Fibroblast of villous mesenchyme (primary cell): Measurements from ENCODE around the gene SLC39A6. TPM values are rescaled to one million over a fixed set of nuclear protein-coding genes. Genes with fewer than 3 reads are reported as not detected.
"Not testable (repeated sequence)": the region's sequence is repeated elsewhere in the genome, so short reads cannot be mapped to it uniquely, and the experiment has no call there.

Experiments used
- DNase-seq: peaks from one replicate; pipeline ENCODE4 v3.0.0-alpha.2; 2010; ENCODE audit warnings: low read depth
- H3K4me3 ChIP-seq: 2 replicates; pipeline ENCODE4 v1.5.1; 2011; ENCODE audit warnings: low read depth, mild to moderate bottlenecking, low read length
- total RNA-seq: library from RNA; depleted of rRNA; stranded (reverse); fragments of >200 nt; gene quantifications from 2 replicates; pipeline ENCODE4 v1.2.3, GENCODE V29; 2012
- TF ChIP-seq, protein P1 (sequence below): IDR thresholded peaks from 2 replicates; pipeline ENCODE4 v1.5.1; 2012; ENCODE audit warnings: low read depth, mild to moderate bottlenecking, low read length; ENCODE audit not compliant: insufficient read depth

Gene SLC39A6, protein sequence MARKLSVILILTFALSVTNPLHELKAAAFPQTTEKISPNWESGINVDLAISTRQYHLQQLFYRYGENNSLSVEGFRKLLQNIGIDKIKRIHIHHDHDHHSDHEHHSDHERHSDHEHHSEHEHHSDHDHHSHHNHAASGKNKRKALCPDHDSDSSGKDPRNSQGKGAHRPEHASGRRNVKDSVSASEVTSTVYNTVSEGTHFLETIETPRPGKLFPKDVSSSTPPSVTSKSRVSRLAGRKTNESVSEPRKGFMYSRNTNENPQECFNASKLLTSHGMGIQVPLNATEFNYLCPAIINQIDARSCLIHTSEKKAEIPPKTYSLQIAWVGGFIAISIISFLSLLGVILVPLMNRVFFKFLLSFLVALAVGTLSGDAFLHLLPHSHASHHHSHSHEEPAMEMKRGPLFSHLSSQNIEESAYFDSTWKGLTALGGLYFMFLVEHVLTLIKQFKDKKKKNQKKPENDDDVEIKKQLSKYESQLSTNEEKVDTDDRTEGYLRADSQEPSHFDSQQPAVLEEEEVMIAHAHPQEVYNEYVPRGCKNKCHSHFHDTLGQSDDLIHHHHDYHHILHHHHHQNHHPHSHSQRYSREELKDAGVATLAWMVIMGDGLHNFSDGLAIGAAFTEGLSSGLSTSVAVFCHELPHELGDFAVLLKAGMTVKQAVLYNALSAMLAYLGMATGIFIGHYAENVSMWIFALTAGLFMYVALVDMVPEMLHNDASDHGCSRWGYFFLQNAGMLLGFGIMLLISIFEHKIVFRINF
- 83.4 and 120 TPM in 2 replicates for total RNA-seq

DNA sequence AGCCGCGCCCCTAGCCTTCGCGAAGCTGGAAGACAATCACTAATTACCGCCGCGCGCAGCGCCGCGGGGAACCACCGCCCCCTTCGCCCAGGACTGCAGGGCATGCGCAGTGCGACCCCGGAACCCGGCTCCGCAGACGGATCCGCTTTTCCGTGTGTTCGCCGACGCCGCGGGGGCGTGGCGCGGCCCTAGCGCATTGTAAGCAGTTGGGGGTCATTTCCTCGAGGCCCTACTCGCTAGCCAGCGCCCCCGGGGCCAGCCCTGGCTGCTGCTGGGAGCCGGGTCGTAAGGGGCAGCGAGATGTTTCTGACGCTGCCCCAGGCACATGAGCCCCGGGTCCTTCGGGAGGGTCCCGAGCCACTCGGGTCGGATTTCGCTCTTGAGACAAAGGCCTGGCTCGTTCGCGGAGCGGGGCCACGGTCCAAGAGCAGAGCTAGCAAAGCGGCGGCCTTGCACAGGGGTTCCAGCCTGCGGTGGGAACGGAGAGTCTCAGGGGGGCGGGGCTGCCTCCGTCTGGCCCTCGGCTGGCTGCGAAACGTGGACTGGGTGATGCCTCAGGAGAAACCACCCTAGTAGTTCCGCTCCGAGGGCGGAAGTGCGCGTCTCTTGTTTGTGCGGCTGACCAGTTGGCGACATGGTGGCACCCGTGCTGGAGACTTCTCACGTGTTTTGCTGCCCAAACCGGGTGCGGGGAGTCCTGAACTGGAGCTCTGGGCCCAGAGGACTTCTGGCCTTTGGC is at the start of gene SLC39A6, which contains the start of gene ELP2:
Gene SLC39A6, minus strand, starts transcription at position 41 of the 739 bp plus-strand sequence. CDS start 2,333 bp downstream, outside the sequence.
Gene ELP2, plus strand, starts transcription at position 600 of the 739 bp plus-strand sequence. Its CDS starts 35 bp downstream, at position 635.
- TF ChIP-seq, protein P1, sequence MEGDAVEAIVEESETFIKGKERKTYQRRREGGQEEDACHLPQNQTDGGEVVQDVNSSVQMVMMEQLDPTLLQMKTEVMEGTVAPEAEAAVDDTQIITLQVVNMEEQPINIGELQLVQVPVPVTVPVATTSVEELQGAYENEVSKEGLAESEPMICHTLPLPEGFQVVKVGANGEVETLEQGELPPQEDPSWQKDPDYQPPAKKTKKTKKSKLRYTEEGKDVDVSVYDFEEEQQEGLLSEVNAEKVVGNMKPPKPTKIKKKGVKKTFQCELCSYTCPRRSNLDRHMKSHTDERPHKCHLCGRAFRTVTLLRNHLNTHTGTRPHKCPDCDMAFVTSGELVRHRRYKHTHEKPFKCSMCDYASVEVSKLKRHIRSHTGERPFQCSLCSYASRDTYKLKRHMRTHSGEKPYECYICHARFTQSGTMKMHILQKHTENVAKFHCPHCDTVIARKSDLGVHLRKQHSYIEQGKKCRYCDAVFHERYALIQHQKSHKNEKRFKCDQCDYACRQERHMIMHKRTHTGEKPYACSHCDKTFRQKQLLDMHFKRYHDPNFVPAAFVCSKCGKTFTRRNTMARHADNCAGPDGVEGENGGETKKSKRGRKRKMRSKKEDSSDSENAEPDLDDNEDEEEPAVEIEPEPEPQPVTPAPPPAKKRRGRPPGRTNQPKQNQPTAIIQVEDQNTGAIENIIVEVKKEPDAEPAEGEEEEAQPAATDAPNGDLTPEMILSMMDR = no peak
- H3K4me3 ChIP-seq = peak within 1 kb of the TSS; percentile 99
- peak; percentile 96 for DNase-seq

DNA sequence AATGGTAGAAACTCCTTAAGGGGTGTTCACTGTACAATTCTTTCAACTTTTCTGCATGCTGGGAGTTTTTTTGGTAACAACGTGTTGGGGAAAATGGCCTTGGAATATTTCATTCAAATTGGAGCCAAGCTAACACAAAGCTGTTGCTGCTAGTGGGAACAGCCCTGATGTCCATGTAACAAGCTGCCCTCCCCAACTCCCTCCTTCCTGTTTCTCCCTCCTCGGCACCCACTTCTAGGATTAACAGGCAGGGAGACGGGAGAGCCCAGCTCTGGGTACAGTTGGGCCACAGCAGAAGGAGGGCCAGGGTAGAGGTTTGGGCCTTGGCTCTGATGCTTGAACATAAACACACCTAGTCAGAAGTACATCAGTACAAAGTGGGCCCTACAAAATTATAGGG is 48.8 kb upstream of the SLC39A6 start:
- TF ChIP-seq, protein P1 = no peak
- no peak overlapping the region for H3K4me3 ChIP-seq
- no peak for DNase-seq

DNA sequence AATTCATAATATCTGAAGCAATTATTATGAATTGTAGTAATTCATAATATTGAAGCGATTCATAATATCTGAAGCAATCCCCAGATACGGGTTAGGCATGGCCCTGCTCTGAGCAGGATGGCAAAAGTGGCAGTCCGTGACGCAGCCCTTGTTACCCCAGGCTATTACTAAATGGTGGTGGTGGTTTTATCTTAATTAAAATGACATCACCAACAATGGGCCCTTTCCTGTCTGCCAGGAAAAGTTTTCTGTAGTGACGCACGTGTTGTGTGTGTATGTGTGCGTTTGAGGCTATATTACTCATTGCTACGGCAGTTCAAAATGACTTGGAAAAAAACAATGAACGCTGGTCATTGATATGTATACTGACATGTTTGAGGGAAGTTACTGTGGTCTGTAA is 47.6 kb upstream of the SLC39A6 start:
- H3K4me3 ChIP-seq = no peak overlapping the region
- TF ChIP-seq, protein P1 = no peak
- peak; percentile 19 for DNase-seq

DNA sequence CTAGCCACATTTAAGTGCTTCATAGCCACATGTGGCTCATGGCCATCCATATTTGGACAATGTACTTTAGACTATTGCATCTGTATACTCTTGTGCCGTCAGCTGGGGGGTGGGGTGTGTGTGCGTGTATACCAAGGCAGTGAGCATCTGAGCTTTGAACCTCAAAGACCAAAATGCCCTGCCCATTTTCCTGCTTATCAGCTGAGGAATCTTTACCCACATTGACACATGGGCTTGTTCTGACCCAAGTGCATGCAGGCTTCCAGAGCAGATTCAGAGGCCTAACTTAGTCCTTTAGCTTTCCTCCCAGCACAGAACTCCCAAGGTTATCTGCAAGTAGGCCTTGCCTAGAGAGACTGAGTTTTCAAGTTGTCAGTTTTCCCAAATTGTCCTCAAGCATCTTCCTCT is 47.0 kb upstream of the SLC39A6 start:
- H3K4me3 ChIP-seq = no peak overlapping the region
- DNase-seq = peak; percentile 16
- TF ChIP-seq, protein P1 = no peak

DNA sequence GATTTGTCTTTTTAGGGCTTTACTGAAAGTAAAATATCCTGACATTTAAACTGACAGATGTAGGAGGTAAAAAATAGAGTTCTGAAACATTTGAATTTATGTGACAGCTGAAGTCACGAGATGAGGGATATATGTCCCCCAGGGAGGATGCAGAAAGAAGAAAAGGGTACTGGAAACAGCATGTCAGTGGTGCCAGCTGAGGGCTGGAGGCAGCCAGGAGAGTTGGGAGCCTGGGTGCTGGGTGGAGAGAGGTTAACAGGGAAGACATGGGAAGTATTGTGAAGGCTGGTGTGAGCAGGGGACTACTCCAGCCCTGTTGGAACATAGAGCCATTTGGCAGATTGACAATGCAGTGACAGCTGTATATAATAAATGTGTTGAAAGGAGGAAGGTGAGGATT is 46.3 kb upstream of the SLC39A6 start:
- no peak for DNase-seq
- H3K4me3 ChIP-seq = no peak overlapping the region
- TF ChIP-seq, protein P1 = no peak

DNA sequence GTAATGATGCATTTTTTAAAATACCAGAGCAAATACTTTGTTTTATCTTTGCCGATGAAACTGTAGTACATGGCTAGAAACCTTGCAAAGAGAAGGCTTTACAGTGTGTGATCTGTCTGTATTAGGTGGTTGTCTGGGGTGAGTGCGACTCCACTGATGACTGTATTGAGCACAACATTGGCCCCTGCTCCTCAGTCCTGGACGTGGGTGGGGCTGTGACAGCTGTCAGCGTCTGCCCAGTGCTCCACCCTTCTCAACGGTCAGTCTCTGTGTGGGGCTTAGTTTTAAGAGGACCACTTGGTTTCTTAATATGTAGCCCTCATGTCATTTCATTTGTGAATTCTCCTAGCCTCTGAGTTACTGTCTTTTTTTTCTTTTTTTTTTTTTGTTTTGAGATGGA is 40.8 kb upstream of the SLC39A6 start:
- no peak overlapping the region for H3K4me3 ChIP-seq
- TF ChIP-seq, protein P1 = no peak
- DNase-seq = no peak

DNA sequence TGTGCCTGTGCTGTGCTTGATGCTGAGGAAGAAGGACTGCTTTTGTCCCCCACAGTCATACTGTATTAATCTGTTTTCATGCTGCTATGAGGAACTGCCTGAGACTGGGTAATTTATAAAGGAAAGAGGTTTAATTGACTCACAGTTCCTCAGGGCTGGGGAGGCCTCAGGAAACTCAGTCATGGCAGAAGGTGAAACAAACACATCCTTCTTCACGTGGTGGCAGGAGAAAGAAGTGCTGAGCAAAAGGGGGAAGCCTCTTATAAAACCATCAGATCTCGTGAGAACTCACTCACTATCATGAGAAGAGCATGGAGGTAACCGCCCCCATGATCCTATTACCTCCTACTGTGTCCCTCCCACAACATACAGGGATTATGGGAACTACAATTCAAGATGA is 39.2 kb upstream of the SLC39A6 start:
- not testable (repeated sequence) for H3K4me3 ChIP-seq, DNase-seq
